Uterus (tissue), 4 donors: ENCODE data around the gene PSME3. TPM values are rescaled to one million over a fixed set of nuclear protein-coding genes. Genes with fewer than 3 reads are reported as not detected.

Experiments
- DNase-seq, 2 donors: peaks; one replicate each; pipeline ENCODE4 v3.0.0-alpha.2; 2019 to 2020
- H3K27ac ChIP-seq, 2 donors: fragments of 200-600 bp; sonication (generic); 1 replicate in 1 of 2; 2 replicates in 1 of 2; pipeline ENCODE4 v1.5.1; 2016 to 2018
- H3K27me3 ChIP-seq, 2 donors: fragments of 200-600 bp; sonication (generic); one replicate each; pipeline ENCODE4 v1.5.1; 2018 to 2019; ENCODE audit warnings: control low read depth in 1 of 2
- H3K36me3 ChIP-seq, 2 donors: fragments of 200-600 bp; sonication (generic); one replicate each; pipeline ENCODE4 v1.5.1; 2019; ENCODE audit warnings: control low read depth in 1 of 2
- H3K4me1 ChIP-seq, 2 donors: fragments of 200-600 bp; sonication (generic); one replicate each; pipeline ENCODE4 v1.5.1; 2018 to 2019; ENCODE audit warnings: control low read depth in 1 of 2
- H3K4me3 ChIP-seq, 2 donors: fragments of 200-600 bp; sonication (generic); 1 replicate in 1 of 2; 2 replicates in 1 of 2; pipeline ENCODE4 v1.5.1; 2018 to 2019; ENCODE audit warnings: mild to moderate bottlenecking in 1 of 2
- H3K9me3 ChIP-seq, 2 donors: fragments of 200-600 bp; sonication (generic); one replicate each; pipeline ENCODE4 v1.5.1; 2019; ENCODE audit warnings: control low read depth in 1 of 2
- POLR2A ChIP-seq, 2 donors: fragments of 450-650 bp; IDR thresholded peaks; one replicate each; pipeline ENCODE4 v1.6.1; 2016; ENCODE audit warnings: antibody characterized with exemption in 2 of 2, mild to moderate bottlenecking in 1 of 2, moderate library complexity in 1 of 2
- intact Hi-C: fragments of 100-400 bp; cut with DNase I; formaldehyde crosslinking; loops from one replicate; pipeline ENCODE4 v1.15.1; 2023; ENCODE audit warnings: low total_unique reads
- total RNA-seq, 4 donors: library from RNA; depleted of rRNA in 3 of 4; stranded (reverse); fragments of >200 nt in 3 of 4; gene quantifications; one replicate each; pipeline versions ENCODE4 v1.1.0 to v1.2.4, GENCODE V29; 2014 to 2023
- TF ChIP-seq, protein P1 (sequence below), 4 experiments: fragments of 200-600 bp in 2 of 4; fragments of 450-650 bp in 2 of 4; sonication (generic) in 2 of 4; IDR thresholded peaks; one replicate each; pipeline ENCODE4 v1.5.1; 2016 to 2019; ENCODE audit warnings: antibody characterized with exemption in 4 of 4, mild to moderate bottlenecking in 2 of 4, moderate library complexity in 1 of 4
- donor health status: DM: yes; HTN: yes; CAD: no.

PSME3 gene
- total RNA-seq, 4 donors from 2014 or later, result 9.7 to 74.3 (median 46.0) TPM

GRCh38 chr17:42817866-42818265, 15.3 kb upstream of the PSME3 start:
- no peak for DNase-seq
- TF ChIP-seq, protein P1, sequence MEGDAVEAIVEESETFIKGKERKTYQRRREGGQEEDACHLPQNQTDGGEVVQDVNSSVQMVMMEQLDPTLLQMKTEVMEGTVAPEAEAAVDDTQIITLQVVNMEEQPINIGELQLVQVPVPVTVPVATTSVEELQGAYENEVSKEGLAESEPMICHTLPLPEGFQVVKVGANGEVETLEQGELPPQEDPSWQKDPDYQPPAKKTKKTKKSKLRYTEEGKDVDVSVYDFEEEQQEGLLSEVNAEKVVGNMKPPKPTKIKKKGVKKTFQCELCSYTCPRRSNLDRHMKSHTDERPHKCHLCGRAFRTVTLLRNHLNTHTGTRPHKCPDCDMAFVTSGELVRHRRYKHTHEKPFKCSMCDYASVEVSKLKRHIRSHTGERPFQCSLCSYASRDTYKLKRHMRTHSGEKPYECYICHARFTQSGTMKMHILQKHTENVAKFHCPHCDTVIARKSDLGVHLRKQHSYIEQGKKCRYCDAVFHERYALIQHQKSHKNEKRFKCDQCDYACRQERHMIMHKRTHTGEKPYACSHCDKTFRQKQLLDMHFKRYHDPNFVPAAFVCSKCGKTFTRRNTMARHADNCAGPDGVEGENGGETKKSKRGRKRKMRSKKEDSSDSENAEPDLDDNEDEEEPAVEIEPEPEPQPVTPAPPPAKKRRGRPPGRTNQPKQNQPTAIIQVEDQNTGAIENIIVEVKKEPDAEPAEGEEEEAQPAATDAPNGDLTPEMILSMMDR (IDR thresholded peaks at IDR 0.05), result no peak
- TF ChIP-seq POLR2A (IDR thresholded peaks at IDR 0.05), result no peak
- Histone ChIP-seq H3K36me3 (no peaks in the 10 kb centered on the region), H3K4me1 (no peaks in the 10 kb centered on the region), H3K27ac (no peak overlapping the region), H3K4me3 (no peak overlapping the region), H3K27me3 (no peaks in the 10 kb centered on the region), H3K9me3 (no peaks in the 10 kb centered on the region)
- intact Hi-C loops, result no loop called here

DNA sequence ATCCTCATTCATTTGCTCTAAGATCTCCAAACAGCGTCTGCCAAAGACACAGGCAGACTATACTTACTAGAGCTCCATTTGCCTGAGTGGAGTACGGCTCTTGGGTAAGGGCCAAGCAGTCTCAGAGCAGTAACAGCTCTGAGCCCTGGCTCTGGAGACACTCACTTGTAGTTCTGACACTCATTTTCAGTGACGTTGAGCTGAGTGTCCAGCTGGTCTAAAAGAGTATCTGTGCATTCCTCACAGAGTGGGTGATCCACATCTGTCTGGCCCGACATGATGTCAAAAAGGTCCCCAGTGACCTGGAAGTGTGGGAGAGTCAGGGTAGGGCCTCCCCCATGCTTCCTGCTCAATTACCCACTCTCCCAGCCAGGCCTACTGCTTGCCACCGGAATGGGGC, 14.8 kb upstream of the PSME3 start:
- Histone ChIP-seq H3K4me1 (peaks cover 0 to 3% of the 10 kb centered on the region in 2 donors), H3K27me3 (no peaks in the 10 kb centered on the region), H3K36me3 (no peaks in the 10 kb centered on the region), H3K9me3 (no peaks in the 10 kb centered on the region), H3K27ac (no peak overlapping the region), H3K4me3 (no peak overlapping the region)
- intact Hi-C loops, result no loop called here
- no peak for DNase-seq
- TF ChIP-seq POLR2A (IDR thresholded peaks at IDR 0.05), result no peak
- TF ChIP-seq, protein P1 (IDR thresholded peaks at IDR 0.05), result no peak

DNA sequence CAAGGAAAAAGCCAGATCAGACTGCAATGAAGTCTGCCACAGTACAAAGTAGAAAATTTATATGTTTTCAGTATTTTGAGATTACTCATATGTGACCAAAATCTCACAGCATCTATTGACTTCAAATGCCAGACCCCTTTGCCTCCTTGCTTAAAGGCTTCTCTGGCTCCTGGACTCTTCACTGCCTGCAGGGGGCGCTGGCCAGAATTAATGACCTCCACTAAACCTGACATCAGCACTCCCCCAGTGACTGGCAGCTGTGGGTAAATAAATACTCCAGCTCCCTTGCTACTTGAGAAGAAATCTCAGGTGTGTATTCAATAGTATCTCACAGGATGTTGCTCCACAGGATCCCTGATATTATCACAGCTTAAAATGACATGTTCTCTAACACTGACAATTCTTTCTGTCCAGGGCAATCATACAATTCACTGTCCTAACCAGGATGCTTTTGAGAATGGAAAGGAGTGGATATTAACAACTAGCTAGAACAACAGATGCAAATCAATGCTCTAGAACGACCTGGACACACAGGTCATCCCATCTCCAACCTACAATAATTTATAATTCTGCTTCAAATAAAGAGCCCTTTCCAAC, 13.2 kb upstream of the PSME3 start:
- H3K4me1 ChIP-seq, result peaks cover 0 to 3% of the 10 kb centered on the region in 2 donors
- H3K36me3 ChIP-seq, result no peaks in the 10 kb centered on the region
- DNase-seq, result no peak
- H3K4me3 ChIP-seq, result no peak overlapping the region
- H3K27ac ChIP-seq, result no peak overlapping the region
- no peaks in the 10 kb centered on the region for H3K9me3 ChIP-seq
- no peaks in the 10 kb centered on the region for H3K27me3 ChIP-seq
- intact Hi-C loops, result no loop called here
- TF ChIP-seq, protein P1 (IDR thresholded peaks at IDR 0.05), result peak in 3 of 4 experiments; percentile 7 to 33 (median 30)
- TF ChIP-seq POLR2A (IDR thresholded peaks at IDR 0.05), result no peak

GRCh38 chr17:42821176-42821575, 12.0 kb upstream of the PSME3 start:
- Histone ChIP-seq H3K9me3 (no peaks in the 10 kb centered on the region), H3K27ac (no peak overlapping the region), H3K36me3 (no peaks in the 10 kb centered on the region), H3K4me1 (peaks cover 0 to 3% of the 10 kb centered on the region in 2 donors), H3K4me3 (no peak overlapping the region), H3K27me3 (no peaks in the 10 kb centered on the region)
- intact Hi-C loops, result no loop called here
- no peak for DNase-seq
- TF ChIP-seq POLR2A (IDR thresholded peaks at IDR 0.05), result no peak
- TF ChIP-seq, protein P1 (IDR thresholded peaks at IDR 0.05), result no peak

DNA sequence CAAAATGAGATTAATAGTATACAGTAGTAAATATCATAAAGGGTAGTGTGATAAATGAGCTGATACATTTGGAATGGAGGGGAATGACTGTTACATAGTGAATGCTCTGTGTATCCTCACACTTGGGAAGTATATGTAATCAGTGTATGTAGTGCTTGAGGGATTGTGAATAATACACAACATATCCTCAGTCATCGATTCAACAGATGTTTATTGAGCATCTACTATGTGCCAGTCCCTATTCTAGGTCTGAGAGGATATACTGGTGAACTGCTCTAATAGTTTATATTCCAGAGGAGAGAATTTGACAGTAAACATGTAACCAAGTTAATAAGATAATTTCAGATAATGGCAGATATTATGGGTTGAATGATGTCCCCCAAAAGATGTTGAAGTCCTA, 5.7 kb upstream of the PSME3 start:
- no peak for TF ChIP-seq POLR2A (IDR thresholded peaks at IDR 0.05)
- intact Hi-C loops, result no loop called here

GRCh38 chr17:42830971-42831370, 2.2 kb upstream of the PSME3 start:
- intact Hi-C loops, result no loop called here

More for the DNA sequence above, 5.7 kb upstream of the PSME3 start:
- H3K27ac ChIP-seq, result no peak overlapping the region
- no peaks in the 10 kb centered on the region for H3K9me3 ChIP-seq
- H3K27me3 ChIP-seq, result no peaks in the 10 kb centered on the region
- no peaks in the 10 kb centered on the region for H3K36me3 ChIP-seq
- peaks cover 0 to 3% of the 10 kb centered on the region in 2 donors for H3K4me1 ChIP-seq
- H3K4me3 ChIP-seq, result no peak overlapping the region
- no peak for DNase-seq

More at GRCh38 chr17:42830971-42831370, 2.2 kb upstream of the PSME3 start:
- no peak overlapping the region for H3K27ac ChIP-seq
- H3K27me3 ChIP-seq, result no peaks in the 10 kb centered on the region
- no peaks in the 10 kb centered on the region for H3K9me3 ChIP-seq
- no peak overlapping the region for H3K4me3 ChIP-seq
- TF ChIP-seq, protein P1 (IDR thresholded peaks at IDR 0.05), result no peak
- no peak for TF ChIP-seq POLR2A (IDR thresholded peaks at IDR 0.05)
- H3K4me1 ChIP-seq, result no peaks in the 10 kb centered on the region
- H3K36me3 ChIP-seq, result no peaks in the 10 kb centered on the region
- no peak for DNase-seq
